Measurements from ENCODE around the gene CLASP1. TPM values are rescaled to one million over a fixed set of nuclear protein-coding genes. Genes with fewer than 3 reads are reported as not detected.

The CLASP1 gene
- total and polyA plus RNA-seq, 2 of the 8 experiments (the other 6 are each of a cell fraction or from before 2014, with no cell fraction given) = 7.3 to 53.9 TPM

DNA sequence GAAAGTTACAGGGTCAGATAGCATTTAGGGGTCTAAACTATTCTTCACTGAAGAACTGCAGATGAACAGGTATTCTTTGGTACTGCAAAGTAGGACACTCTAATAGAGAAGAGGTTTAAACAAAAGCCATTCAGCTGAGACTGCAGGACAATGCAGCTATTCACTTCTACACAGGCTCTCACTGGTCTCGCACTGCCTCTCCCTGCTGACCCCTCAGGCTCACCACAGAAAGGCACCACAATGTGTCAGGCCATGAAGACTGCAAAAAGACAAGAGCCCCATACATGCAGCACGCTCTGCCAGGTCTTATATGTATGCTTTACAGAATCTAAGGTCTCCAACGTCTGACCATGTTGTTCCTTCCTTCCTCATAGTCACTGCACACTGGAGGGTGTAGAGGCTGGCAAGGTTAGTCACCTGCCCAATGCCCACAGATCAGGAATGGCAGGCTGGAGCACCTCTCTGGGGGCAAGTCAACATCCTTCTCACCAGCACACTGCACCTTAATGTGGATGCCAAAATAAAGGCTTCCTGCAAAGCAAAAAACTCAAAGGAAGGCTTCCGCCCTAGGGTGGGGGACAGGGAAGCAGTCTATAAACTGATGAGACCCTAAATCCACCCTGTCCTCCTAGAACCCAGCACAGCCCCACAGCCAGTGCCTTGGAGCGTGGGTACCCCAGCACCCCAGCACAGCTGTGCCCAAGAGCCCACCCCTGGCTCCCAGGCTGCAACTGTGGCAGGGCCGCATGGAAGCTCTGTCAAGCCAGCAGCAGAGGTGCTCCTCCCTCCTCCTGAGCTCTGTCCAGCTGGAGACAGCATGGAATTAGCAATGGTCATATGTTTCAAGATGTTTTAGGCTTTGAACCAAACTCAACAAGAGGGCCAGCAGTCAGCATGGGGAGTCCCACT is 129.3 kb downstream of the CLASP1 start:
- Histone ChIP-seq H3K4me3 (ENCODE audit: extremely low read depth in 1 of 4, insufficient read depth in 2 of 4, low read depth in 3 of 4, low read length in 4 of 4) (no peak overlapping the region), H3K9ac (replicated peaks in 1 of 4; ENCODE audit: extremely low read depth in 1 of 4, low read depth in 3 of 4, low read length in 3 of 4) (no peak overlapping the region), H2AFZ (ENCODE audit: low read length) (no peak overlapping the region), H3K9me3 (ENCODE audit: insufficient read depth in 2 of 2, low read depth in 1 of 2, low read length in 1 of 2) (no peaks in the 10 kb centered on the region), H3K4me2 (ENCODE audit: insufficient read depth in 1 of 2, low read depth in 2 of 2, low read length in 2 of 2) (no peak overlapping the region), H3K79me2 (ENCODE audit: control insufficient read depth in 1 of 2, insufficient read depth in 2 of 2, low read length in 2 of 2) (0 out of 4 replicates have a peak, but pooled peaks cover 0 to 2% of the 10 kb centered on the region in 2 experiments), H4K8ac (ENCODE audit: extremely low read depth, insufficient read depth, low read length) (no peak overlapping the region), H2BK5ac (ENCODE audit: low read depth, low read length) (no peak overlapping the region), H3K79me1 (ENCODE audit: low read depth, low read length) (no peaks in the 10 kb centered on the region; the same call in 1 of the 2 replicates), H3K27me3 (replicated peaks in 1 of 4; ENCODE audit: control insufficient read depth in 3 of 4, extremely low read depth in 1 of 4, insufficient read depth in 3 of 4, low read length in 3 of 4) (no peaks in the 10 kb centered on the region), H3K56ac (replicated peaks; ENCODE audit: insufficient read length, low read depth, low read length) (no peak overlapping the region), H2BK15ac (ENCODE audit: low read length) (no peak overlapping the region), H4K5ac (ENCODE audit: insufficient read length, low read depth, low read length) (no peak overlapping the region), H3K4ac (replicated peaks; ENCODE audit: insufficient read length, low read depth, low read length) (no peak overlapping the region), H3K23me2 (ENCODE audit: low read depth, low read length) (no peaks in the 10 kb centered on the region), H3K14ac (ENCODE audit: insufficient read length) (no peak overlapping the region), H4K91ac (replicated peaks; ENCODE audit: insufficient read length, low read length) (no peak overlapping the region), H4K20me1 (replicated peaks in 1 of 2; ENCODE audit: control insufficient read depth in 1 of 2, insufficient read depth in 2 of 2, low read length in 2 of 2) (peaks cover 0 to 4% of the 10 kb centered on the region in 2 experiments), H2BK12ac (ENCODE audit: low read depth, low read length) (no peak overlapping the region), H2AK5ac (ENCODE audit: low read depth, low read length) (no peak overlapping the region), H3K23ac (ENCODE audit: insufficient read length) (no peak overlapping the region), H3K18ac (ENCODE audit: extremely low read depth, low read length) (no peak overlapping the region), H3K36me3 (ENCODE audit: control insufficient read depth in 2 of 4, insufficient read depth in 4 of 4, low read length in 3 of 4) (peaks cover 0 to 11% (median 5%) of the 10 kb centered on the region in 4 experiments; a peak in 3 of 8 replicates), H3K27ac (ENCODE audit: low read depth, low read length) (no peak overlapping the region), H2BK20ac (ENCODE audit: low read length) (no peak overlapping the region), H3K4me1 (replicated peaks in 1 of 4; ENCODE audit: control insufficient read depth in 3 of 4, insufficient read depth in 4 of 4, low read length in 3 of 4) (no peaks in the 10 kb centered on the region), H2BK120ac (replicated peaks; ENCODE audit: low read depth, low read length) (no peak overlapping the region)
- TF ChIP-seq, protein P1, sequence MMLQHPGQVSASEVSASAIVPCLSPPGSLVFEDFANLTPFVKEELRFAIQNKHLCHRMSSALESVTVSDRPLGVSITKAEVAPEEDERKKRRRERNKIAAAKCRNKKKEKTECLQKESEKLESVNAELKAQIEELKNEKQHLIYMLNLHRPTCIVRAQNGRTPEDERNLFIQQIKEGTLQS (IDR thresholded peaks at IDR 0.05; ENCODE audit: insufficient read depth, low read depth, low read length) = no peak
- TF ChIP-seq SAP30 (IDR thresholded peaks at IDR 0.05; ENCODE audit: insufficient read depth, insufficient replicate concordance, low read length) = no peak
- ChIA-PET CTCF (ENCODE audit: partially characterized antibody) (interaction anchor here (1.5 kb wide), 1 partner anchor 15 kb away, joined by 3 read pairs; no protein-coding TSS in a partner anchor), POLR2A (ENCODE audit: partially characterized antibody) (interaction anchor here (0.5 to 2.8 kb wide), 5 partner anchors 9 to 74 kb away, joined by 3 to 13 read pairs (median 7); partner anchors contain the start of gene RNU4ATAC)
- no peak for FAIRE-seq
- 82% methylated on average over 6 of the region's 6 CpGs; no CpG with 5 or more reads in 1 of the 2 experiments for WGBS, 2 experiments (ENCODE audit: extremely low coverage in 1 of 2, insufficient coverage in 1 of 2, insufficient read length in 1 of 2, insufficient replicate concordance in 2 of 2, low coverage in 1 of 2, low lambda C conversion rate in 2 of 2, missing lambda C conversion rate in 1 of 2)
- DNase-seq (ENCODE audit: low read depth in 1 of 2, low spot score in 2 of 2) = no peak

Data from H1 (cell line).